ENCODE measurements around the gene CHST10.

The CHST10 gene

DNA sequence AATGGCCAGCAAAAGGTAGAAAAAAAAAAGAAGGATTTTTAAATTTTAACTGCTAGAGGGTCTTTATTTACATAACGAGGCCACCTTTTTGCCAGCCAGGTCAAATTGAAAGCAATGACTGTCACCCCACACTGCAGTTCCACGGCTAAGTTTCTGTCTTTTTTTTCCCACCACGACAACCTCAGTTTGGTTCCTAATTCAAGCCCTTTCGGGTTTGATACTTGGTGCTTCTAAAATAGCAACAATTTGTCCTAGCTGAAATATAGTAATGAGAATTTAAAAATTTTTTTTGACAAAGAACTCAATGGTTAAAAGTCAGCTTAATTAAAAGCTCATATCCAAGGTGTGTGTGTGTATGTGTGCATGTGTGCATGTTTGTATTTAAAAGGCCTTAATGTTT lies 36.4 kb upstream of the CHST10 start:
- no peaks in the 10 kb centered on the region for H3K9me3 ChIP-seq (ENCODE audit: control insufficient read depth, insufficient read depth, low read depth, low read length)
- H3K36me3 ChIP-seq (ENCODE audit: control insufficient read depth in 2 of 2, insufficient read depth in 1 of 2, low read length in 2 of 2): no peaks in the 10 kb centered on the region
- POLR2A ChIA-PET: no interaction called here
- no peak overlapping the region for H3K27ac ChIP-seq (ENCODE audit: extremely low read depth, low read depth, low read length)
- TF ChIP-seq ZSCAN16 (tag by site-specific recombination; IDR thresholded peaks at IDR 0.05) (no peak), ZNF510 (tag by site-specific recombination; IDR thresholded peaks at IDR 0.05; ENCODE audit: insufficient replicate concordance) (no peak), ZFP69B (tag by site-specific recombination; IDR thresholded peaks at IDR 0.05) (no peak), ZFHX2 (tag by site-specific recombination; conservative IDR thresholded peaks at IDR 0.05) (no peak), ZNF292 (tag by site-specific recombination; IDR thresholded peaks at IDR 0.05; ENCODE audit: borderline replicate concordance, low read depth) (no peak), GLIS2 (tag by site-specific recombination; IDR thresholded peaks at IDR 0.05) (no peak), TCF7L2 (IDR thresholded peaks at IDR 0.05; ENCODE audit: borderline replicate concordance, low read depth, low read length) (no peak)
- no peaks in the 10 kb centered on the region for H3K4me1 ChIP-seq (ENCODE audit: control insufficient read depth, insufficient read depth, low read length)
- no peak overlapping the region for H3K4me3 ChIP-seq (ENCODE audit: low read depth, low read length)
- CTCF ChIA-PET: no interaction called here

DNA sequence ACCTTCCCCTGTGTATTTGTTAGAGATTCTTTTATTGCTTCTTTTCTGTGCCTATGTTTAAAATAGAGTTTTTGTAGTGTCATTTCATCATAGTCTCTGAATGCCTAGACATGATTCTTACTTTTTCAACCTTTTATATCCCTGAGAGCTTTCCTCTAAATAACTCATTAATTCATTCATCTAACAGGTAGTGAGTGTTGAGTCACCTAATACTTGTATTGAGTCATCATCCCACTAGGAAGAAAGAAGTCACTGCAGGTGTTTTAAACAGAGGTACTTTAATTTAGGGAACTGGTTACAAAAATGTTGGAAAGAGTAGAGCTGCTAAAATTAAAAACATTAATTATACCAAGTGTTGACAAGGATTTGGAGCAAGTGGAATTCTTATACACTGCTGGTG lies 34.3 kb upstream of the CHST10 start:
- POLR2A ChIA-PET: no interaction called here
- Histone ChIP-seq H3K9me3 (ENCODE audit: control insufficient read depth, insufficient read depth, low read depth, low read length) (no peaks in the 10 kb centered on the region), H3K36me3 (ENCODE audit: control insufficient read depth in 2 of 2, insufficient read depth in 1 of 2, low read length in 2 of 2) (no peaks in the 10 kb centered on the region), H3K27ac (ENCODE audit: extremely low read depth, low read depth, low read length) (no peak overlapping the region), H3K4me3 (ENCODE audit: low read depth, low read length) (no peak overlapping the region), H3K4me1 (ENCODE audit: control insufficient read depth, insufficient read depth, low read length) (no peaks in the 10 kb centered on the region)
- TF ChIP-seq ZNF768 (tag by site-specific recombination; IDR thresholded peaks at IDR 0.05) (no peak), ZNF629 (tag by site-specific recombination; IDR thresholded peaks at IDR 0.05) (no peak), ZBTB17 (tag by site-specific recombination; IDR thresholded peaks at IDR 0.05) (no peak), ZNF677 (tag by site-specific recombination; IDR thresholded peaks at IDR 0.05) (no peak), ZBTB7A (tag by site-specific recombination; IDR thresholded peaks at IDR 0.05; ENCODE audit: low read depth) (no peak), GLI4 (tag by site-specific recombination; IDR thresholded peaks at IDR 0.05) (no peak), ZNF558 (tag by site-specific recombination; IDR thresholded peaks at IDR 0.05) (no peak), ZNF600 (tag by site-specific recombination; IDR thresholded peaks at IDR 0.05) (no peak), IKZF3 (tag by site-specific recombination; IDR thresholded peaks at IDR 0.05) (no peak), ZSCAN30 (tag by site-specific recombination; IDR thresholded peaks at IDR 0.05) (no peak), ZSCAN16 (tag by site-specific recombination; IDR thresholded peaks at IDR 0.05) (no peak), ZNF292 (tag by site-specific recombination; IDR thresholded peaks at IDR 0.05; ENCODE audit: borderline replicate concordance, low read depth) (no peak), ZNF555 (tag by site-specific recombination; conservative IDR thresholded peaks at IDR 0.05) (no peak), ZIC2 (tag by site-specific recombination; IDR thresholded peaks at IDR 0.05) (no peak)
- TF ChIP-seq, protein P1, sequence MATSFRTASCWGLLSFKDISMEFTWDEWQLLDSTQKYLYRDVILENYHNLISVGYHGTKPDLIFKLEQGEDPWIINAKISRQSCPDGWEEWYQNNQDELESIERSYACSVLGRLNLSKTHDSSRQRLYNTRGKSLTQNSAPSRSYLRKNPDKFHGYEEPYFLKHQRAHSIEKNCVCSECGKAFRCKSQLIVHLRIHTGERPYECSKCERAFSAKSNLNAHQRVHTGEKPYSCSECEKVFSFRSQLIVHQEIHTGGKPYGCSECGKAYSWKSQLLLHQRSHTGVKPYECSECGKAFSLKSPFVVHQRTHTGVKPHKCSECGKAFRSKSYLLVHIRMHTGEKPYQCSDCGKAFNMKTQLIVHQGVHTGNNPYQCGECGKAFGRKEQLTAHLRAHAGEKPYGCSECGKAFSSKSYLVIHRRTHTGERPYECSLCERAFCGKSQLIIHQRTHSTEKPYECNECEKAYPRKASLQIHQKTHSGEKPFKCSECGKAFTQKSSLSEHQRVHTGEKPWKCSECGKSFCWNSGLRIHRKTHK (tag by site-specific recombination; IDR thresholded peaks at IDR 0.05): no peak
- TF ChIP-seq, protein P2, sequence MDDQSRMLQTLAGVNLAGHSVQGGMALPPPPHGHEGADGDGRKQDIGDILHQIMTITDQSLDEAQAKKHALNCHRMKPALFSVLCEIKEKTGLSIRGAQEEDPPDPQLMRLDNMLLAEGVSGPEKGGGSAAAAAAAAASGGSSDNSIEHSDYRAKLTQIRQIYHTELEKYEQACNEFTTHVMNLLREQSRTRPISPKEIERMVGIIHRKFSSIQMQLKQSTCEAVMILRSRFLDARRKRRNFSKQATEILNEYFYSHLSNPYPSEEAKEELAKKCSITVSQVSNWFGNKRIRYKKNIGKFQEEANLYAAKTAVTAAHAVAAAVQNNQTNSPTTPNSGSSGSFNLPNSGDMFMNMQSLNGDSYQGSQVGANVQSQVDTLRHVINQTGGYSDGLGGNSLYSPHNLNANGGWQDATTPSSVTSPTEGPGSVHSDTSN (CRISPR knock-in tag; IDR thresholded peaks at IDR 0.05): no peak
- TF ChIP-seq, protein P3, sequence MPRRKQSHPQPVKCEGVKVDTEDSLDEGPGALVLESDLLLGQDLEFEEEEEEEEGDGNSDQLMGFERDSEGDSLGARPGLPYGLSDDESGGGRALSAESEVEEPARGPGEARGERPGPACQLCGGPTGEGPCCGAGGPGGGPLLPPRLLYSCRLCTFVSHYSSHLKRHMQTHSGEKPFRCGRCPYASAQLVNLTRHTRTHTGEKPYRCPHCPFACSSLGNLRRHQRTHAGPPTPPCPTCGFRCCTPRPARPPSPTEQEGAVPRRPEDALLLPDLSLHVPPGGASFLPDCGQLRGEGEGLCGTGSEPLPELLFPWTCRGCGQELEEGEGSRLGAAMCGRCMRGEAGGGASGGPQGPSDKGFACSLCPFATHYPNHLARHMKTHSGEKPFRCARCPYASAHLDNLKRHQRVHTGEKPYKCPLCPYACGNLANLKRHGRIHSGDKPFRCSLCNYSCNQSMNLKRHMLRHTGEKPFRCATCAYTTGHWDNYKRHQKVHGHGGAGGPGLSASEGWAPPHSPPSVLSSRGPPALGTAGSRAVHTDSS (tag by site-specific recombination; IDR thresholded peaks at IDR 0.05): no peak
- TF ChIP-seq, protein P4, sequence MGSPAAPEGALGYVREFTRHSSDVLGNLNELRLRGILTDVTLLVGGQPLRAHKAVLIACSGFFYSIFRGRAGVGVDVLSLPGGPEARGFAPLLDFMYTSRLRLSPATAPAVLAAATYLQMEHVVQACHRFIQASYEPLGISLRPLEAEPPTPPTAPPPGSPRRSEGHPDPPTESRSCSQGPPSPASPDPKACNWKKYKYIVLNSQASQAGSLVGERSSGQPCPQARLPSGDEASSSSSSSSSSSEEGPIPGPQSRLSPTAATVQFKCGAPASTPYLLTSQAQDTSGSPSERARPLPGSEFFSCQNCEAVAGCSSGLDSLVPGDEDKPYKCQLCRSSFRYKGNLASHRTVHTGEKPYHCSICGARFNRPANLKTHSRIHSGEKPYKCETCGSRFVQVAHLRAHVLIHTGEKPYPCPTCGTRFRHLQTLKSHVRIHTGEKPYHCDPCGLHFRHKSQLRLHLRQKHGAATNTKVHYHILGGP (tag by site-specific recombination; IDR thresholded peaks at IDR 0.05): no peak
- CTCF ChIA-PET: interaction anchor here (0.6 to 1.1 kb wide), 2 partner anchors 24 to 1542 kb away, joined by 4 to 5 read pairs; no protein-coding TSS in a partner anchor
